Tibial nerve (tissue), 4 donors: ENCODE data around the gene SULF2. TPM values are rescaled to one million over a fixed set of nuclear protein-coding genes. Genes with fewer than 3 reads are reported as not detected.
A peak's percentile ranks its signal among the peaks of the same experiment; 100 is the strongest.

Experiments used
- DNase-seq, 2 donors: peaks; one replicate each; pipeline ENCODE4 v3.0.0-alpha.2; 2019; ENCODE audit warnings: low spot score in 2 of 2
- H3K27ac ChIP-seq, 4 donors: fragments of 200-600 bp; sonication (generic) in 3 of 4; one replicate each; pipeline ENCODE4 v1.5.1; 2017 to 2019; ENCODE audit warnings: mild to moderate bottlenecking in 1 of 4
- H3K27me3 ChIP-seq, 2 donors: fragments of 200-600 bp; sonication (generic) in 1 of 2; one replicate each; pipeline versions ENCODE4 v1.5.1 to v1.6.0; 2017 to 2019
- H3K36me3 ChIP-seq, 3 donors: fragments of 200-600 bp; sonication (generic); one replicate each; pipeline ENCODE4 v1.5.1; 2018 to 2019
- H3K4me1 ChIP-seq, 4 donors: fragments of 200-600 bp; sonication (generic) in 3 of 4; one replicate each; pipeline ENCODE4 v1.5.1; 2017 to 2019
- H3K4me3 ChIP-seq, 4 donors: fragments of 200-600 bp; sonication (generic) in 3 of 4; one replicate each; pipeline ENCODE4 v1.5.1; 2017 to 2019; ENCODE audit warnings: mild to moderate bottlenecking in 1 of 4, moderate library complexity in 1 of 4
- H3K9me3 ChIP-seq, 4 donors: fragments of 200-600 bp; sonication (generic) in 3 of 4; one replicate each; pipeline ENCODE4 v1.5.1; 2017 to 2019
- EP300 ChIP-seq, 2 donors: sonication (generic); formaldehyde crosslinking; IDR thresholded peaks; one replicate each; pipeline ENCODE4 v1.6.1; 2017; ENCODE audit warnings: antibody characterized with exemption in 2 of 2, mild to moderate bottlenecking in 1 of 2
- POLR2A ChIP-seq, 2 donors: fragments of 450-650 bp; IDR thresholded peaks; one replicate each; pipeline ENCODE4 v1.6.1; 2017; ENCODE audit warnings: antibody characterized with exemption in 2 of 2, mild to moderate bottlenecking in 2 of 2, moderate library complexity in 2 of 2
- WGBS, 2 donors: methylation state at CpG; one replicate each; pipeline ENCODE4 v1.1.5; 2018; 5-methylcytosine and 5-hydroxymethylcytosine counted together
- total RNA-seq, 4 donors: library from RNA; depleted of rRNA; stranded (reverse); fragments of >200 nt; gene quantifications; one replicate each; pipeline ENCODE4 v1.1.0, GENCODE V29; 2016
- TF ChIP-seq, protein P1 (sequence below), 5 experiments: fragments of 200-600 bp in 3 of 5; fragments of 450-650 bp in 2 of 5; sonication (generic) in 3 of 5; IDR thresholded peaks; one replicate each; pipeline ENCODE4 v1.5.1; 2016 to 2019; ENCODE audit warnings: antibody characterized with exemption in 5 of 5, mild to moderate bottlenecking in 3 of 5, moderate library complexity in 2 of 5

The SULF2 gene
- total RNA-seq, 4 donors from 2014 or later, result 40.9 to 75.3 (median 59.8) TPM

DNA sequence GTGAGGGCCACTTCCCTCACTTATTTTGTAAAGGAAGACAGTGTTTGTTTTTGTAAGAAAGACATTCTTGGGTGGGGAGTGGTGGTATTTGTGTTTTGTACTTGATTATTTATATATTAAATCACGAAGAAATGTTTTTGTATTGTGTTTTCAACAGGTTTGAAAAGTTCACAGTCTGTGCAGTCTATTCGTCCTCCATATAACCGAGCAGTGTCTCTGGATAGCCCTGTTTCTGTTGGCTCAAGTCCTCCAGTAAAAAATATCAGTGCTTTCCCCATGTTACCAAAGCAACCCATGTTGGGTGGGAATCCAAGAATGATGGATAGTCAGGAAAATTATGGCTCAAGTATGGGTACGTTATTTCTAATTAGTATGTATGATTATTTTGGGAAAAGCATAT lies 146.4 kb downstream of the SULF2 start:
- 33 to 34% methylated on average over 4 of the region's 4 CpGs for WGBS, 2 donors
- no peak for DNase-seq
- peaks cover 0 to 94% (median 19%) of the 10 kb centered on the region in 3 donors for H3K36me3 ChIP-seq

DNA sequence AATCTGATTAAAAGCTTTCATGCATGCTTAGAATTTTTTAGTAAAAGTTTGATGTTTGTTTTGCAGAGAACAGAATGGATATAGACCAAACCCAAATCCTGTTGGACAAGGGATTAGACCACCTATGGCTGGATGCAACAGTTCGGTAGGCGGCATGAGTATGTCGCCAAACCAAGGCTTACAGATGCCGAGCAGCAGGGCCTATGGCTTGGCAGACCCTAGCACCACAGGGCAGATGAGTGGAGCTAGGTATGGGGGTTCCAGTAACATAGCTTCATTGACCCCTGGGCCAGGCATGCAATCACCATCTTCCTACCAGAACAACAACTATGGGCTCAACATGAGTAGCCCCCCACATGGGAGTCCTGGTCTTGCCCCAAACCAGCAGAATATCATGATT lies 150.0 kb downstream of the SULF2 start:
- H3K27ac ChIP-seq, result no peak overlapping the region
- TF ChIP-seq POLR2A (IDR thresholded peaks at IDR 0.05) (no peak), EP300 (IDR thresholded peaks at IDR 0.05) (no peak)
- TF ChIP-seq, protein P1, sequence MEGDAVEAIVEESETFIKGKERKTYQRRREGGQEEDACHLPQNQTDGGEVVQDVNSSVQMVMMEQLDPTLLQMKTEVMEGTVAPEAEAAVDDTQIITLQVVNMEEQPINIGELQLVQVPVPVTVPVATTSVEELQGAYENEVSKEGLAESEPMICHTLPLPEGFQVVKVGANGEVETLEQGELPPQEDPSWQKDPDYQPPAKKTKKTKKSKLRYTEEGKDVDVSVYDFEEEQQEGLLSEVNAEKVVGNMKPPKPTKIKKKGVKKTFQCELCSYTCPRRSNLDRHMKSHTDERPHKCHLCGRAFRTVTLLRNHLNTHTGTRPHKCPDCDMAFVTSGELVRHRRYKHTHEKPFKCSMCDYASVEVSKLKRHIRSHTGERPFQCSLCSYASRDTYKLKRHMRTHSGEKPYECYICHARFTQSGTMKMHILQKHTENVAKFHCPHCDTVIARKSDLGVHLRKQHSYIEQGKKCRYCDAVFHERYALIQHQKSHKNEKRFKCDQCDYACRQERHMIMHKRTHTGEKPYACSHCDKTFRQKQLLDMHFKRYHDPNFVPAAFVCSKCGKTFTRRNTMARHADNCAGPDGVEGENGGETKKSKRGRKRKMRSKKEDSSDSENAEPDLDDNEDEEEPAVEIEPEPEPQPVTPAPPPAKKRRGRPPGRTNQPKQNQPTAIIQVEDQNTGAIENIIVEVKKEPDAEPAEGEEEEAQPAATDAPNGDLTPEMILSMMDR (IDR thresholded peaks at IDR 0.05), result no peak
- H3K36me3 ChIP-seq, result peaks cover 0 to 82% (median 18%) of the 10 kb centered on the region in 3 donors
- DNase-seq, result no peak
- WGBS, 2 donors, result 91 to 98% methylated on average over 4 of the region's 4 CpGs
- no peak overlapping the region for H3K4me3 ChIP-seq
- H3K4me1 ChIP-seq, result peaks cover 0 to 9% (median 0%) of the 10 kb centered on the region in 4 donors
- no peaks in the 10 kb centered on the region for H3K27me3 ChIP-seq
- no peaks in the 10 kb centered on the region for H3K9me3 ChIP-seq

More for the DNA sequence above, 146.4 kb downstream of the SULF2 start:
- Histone ChIP-seq H3K27ac (peak overlapping the region in 1 of 4 donors; percentile 0), H3K4me3 (no peak overlapping the region), H3K9me3 (no peaks in the 10 kb centered on the region), H3K4me1 (peaks cover 0 to 9% (median 0%) of the 10 kb centered on the region in 4 donors), H3K27me3 (no peaks in the 10 kb centered on the region)
- TF ChIP-seq EP300 (IDR thresholded peaks at IDR 0.05), result no peak
- no peak for TF ChIP-seq POLR2A (IDR thresholded peaks at IDR 0.05)
- TF ChIP-seq, protein P1 (IDR thresholded peaks at IDR 0.05), result no peak

DNA sequence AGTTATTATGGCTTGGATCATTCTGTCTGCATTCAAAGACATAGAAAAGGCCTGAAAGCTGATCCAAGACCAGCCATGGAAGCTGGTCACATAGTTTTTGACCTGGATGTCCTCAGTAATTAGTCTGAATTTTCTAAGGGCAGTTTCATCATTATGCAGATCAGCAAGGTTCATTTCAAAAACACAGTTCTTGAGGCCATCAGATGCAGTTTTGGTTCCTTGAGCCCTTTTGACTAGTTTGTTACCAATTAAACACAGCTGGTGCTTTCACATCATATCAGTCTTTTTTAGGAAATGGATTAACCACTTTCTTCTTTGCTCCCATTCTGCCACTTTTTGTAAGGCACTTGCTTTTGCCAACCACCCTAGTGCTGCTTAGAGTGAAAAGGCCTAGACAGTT lies 154.2 kb downstream of the SULF2 start:
- H3K27ac ChIP-seq, result no peak overlapping the region
- H3K4me3 ChIP-seq, result no peak overlapping the region
- H3K27me3 ChIP-seq, result no peaks in the 10 kb centered on the region
- peaks cover 0 to 74% (median 9%) of the 10 kb centered on the region in 3 donors for H3K36me3 ChIP-seq
- no peak for DNase-seq
- H3K9me3 ChIP-seq, result no peaks in the 10 kb centered on the region
- no peak for TF ChIP-seq POLR2A (IDR thresholded peaks at IDR 0.05)
- TF ChIP-seq, protein P1 (IDR thresholded peaks at IDR 0.05), result no peak
- no peak for TF ChIP-seq EP300 (IDR thresholded peaks at IDR 0.05)
- no peaks in the 10 kb centered on the region for H3K4me1 ChIP-seq

DNA sequence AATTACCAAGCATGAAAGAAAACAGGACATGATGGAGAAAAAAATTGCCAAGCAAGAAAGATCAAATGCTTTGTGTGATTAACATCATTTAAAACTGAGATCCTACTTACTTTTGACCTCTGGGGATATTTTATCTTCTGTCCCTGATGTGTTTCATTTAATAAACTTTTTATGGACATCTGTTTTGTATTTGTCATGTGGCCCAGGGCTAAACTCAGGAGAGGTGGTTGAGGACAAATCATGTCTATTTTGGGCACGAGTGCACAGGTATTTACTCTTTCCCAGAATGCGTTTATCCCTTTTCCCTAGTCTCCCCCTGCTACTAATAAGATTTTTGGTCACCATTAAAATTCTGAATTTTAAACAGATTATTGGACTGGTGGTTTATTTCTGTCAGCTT lies 155.4 kb downstream of the SULF2 start:
- H3K27me3 ChIP-seq, result no peaks in the 10 kb centered on the region
- H3K36me3 ChIP-seq, result peaks cover 0 to 71% (median 6%) of the 10 kb centered on the region in 3 donors
- H3K4me1 ChIP-seq, result no peaks in the 10 kb centered on the region
- 82 to 89% methylated on average over 2 of the region's 2 CpGs for WGBS, 2 donors
- TF ChIP-seq POLR2A (IDR thresholded peaks at IDR 0.05) (no peak), EP300 (IDR thresholded peaks at IDR 0.05) (no peak)
- TF ChIP-seq, protein P1 (IDR thresholded peaks at IDR 0.05), result no peak
- no peak for DNase-seq
- H3K9me3 ChIP-seq, result no peaks in the 10 kb centered on the region
- H3K4me3 ChIP-seq, result no peak overlapping the region
- H3K27ac ChIP-seq, result no peak overlapping the region

DNA sequence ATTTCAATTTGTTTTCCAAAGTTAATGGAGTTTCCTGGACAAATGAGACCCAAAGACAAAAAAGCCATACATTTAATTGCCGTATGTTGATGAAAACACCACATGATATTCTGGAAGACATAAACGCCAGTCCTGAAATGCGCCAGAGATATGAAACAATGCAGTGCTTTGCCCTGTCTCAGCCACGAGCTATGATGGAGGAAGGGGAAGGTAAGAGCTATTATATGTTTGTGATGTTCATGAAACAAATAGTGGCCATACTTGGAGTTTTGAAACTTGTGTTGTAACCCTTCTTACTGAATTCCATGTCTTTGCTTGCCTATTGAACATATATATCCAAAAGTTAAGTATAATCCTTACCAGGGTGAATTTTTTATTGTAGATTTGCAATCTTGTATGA lies 157.7 kb downstream of the SULF2 start:
- TF ChIP-seq, protein P1 (IDR thresholded peaks at IDR 0.05), result no peak
- H3K27me3 ChIP-seq, result no peaks in the 10 kb centered on the region
- no peaks in the 10 kb centered on the region for H3K4me1 ChIP-seq
- DNase-seq, result no peak
- H3K9me3 ChIP-seq, result no peaks in the 10 kb centered on the region
- peaks cover 0 to 76% (median 11%) of the 10 kb centered on the region in 3 donors for H3K36me3 ChIP-seq
- H3K27ac ChIP-seq, result no peak overlapping the region
- 64 to 66% methylated on average over 4 of the region's 4 CpGs for WGBS, 2 donors
- no peak overlapping the region for H3K4me3 ChIP-seq
